ENCODE results near the gene ANKRD11. TPM values are rescaled to one million over a fixed set of nuclear protein-coding genes. Genes with fewer than 3 reads are reported as not detected.

Gene ANKRD11
- total and polyA plus RNA-seq, 8 donors, result 90.7 to 123 (median 98.4) TPM

DNA sequence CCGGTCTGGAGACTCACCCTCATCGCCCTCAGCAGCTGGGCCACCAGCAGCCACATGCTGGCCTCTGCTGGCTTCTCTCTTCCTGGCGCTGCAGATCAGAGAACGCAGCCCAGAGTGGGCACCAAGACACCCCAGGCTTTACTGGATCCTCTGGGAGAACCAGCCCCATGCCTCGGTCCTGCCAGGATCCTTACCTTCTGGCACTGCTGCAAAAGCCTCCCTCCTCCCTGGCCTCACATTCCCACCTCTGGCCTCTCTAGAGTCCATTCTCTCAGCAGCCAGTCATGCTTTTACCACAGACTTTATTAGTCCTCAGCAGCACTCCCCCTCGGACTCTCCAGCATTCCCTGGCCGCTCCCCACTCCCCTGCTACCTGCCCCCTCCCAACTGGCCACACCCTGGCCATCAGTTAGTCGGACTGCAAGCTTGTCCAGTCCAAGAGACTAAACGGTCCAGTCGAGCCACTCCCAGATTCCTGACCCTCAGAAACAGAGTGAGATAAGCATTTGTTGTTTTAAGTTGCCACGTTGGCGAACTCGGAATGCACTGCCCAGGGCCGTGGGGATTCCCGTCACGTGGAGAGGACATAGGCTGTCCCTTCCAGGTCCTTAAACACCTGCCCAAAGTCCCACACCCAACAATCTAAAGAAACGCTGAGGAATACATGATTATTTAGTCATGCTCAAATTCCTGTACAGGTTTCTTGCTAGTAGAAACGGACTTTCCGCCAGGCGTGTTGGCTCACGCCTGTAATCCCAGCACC, 11.9 kb upstream of the ANKRD11 start:
- TF ChIP-seq, protein P1, sequence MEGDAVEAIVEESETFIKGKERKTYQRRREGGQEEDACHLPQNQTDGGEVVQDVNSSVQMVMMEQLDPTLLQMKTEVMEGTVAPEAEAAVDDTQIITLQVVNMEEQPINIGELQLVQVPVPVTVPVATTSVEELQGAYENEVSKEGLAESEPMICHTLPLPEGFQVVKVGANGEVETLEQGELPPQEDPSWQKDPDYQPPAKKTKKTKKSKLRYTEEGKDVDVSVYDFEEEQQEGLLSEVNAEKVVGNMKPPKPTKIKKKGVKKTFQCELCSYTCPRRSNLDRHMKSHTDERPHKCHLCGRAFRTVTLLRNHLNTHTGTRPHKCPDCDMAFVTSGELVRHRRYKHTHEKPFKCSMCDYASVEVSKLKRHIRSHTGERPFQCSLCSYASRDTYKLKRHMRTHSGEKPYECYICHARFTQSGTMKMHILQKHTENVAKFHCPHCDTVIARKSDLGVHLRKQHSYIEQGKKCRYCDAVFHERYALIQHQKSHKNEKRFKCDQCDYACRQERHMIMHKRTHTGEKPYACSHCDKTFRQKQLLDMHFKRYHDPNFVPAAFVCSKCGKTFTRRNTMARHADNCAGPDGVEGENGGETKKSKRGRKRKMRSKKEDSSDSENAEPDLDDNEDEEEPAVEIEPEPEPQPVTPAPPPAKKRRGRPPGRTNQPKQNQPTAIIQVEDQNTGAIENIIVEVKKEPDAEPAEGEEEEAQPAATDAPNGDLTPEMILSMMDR (IDR thresholded peaks at IDR 0.05), result no peak
- H3K4me3 ChIP-seq, result no peak overlapping the region
- H3K9me3 ChIP-seq, result no peaks in the 10 kb centered on the region
- intact Hi-C loops (cut with DNase I), result no loop called here
- peaks cover 14 to 28% of the 10 kb centered on the region in 2 donors for H3K4me1 ChIP-seq
- H3K36me3 ChIP-seq, result peaks cover 0 to 7% of the 10 kb centered on the region in 2 donors
- H3K27ac ChIP-seq, result peak overlapping the region in 1 of 2 donors; percentile 62
- DNase-seq, result peak in 3 of 4 donors; percentile 46 to 76 (median 69)
- H3K27me3 ChIP-seq, result no peaks in the 10 kb centered on the region
- peak; percentile 78 for ATAC-seq

DNA sequence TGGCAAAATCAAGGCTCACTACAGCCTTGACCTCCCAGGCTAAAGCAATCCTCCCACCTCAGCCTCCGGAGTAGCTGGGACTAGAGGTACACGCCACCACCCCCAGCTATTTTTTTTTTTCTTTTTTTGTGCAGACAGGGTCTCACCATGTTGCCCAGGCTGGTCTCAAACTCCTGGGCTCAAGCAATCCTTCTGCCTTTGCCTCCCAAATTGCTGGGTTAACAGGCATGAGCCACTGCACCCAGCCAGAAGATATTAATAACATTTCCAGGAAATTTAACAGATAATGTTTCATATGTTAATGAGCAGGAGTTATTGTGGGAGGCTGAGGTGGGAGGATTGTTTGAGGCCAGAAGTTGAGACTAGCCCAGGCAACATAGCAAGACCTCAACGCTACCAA, 9.4 kb upstream of the ANKRD11 start:
- Histone ChIP-seq H3K4me3 (no peak overlapping the region), H3K27me3 (no peaks in the 10 kb centered on the region), H3K27ac (no peak overlapping the region), H3K4me1 (peaks cover 0 to 3% of the 10 kb centered on the region in 2 donors), H3K36me3 (peaks cover 0 to 7% of the 10 kb centered on the region in 2 donors), H3K9me3 (no peaks in the 10 kb centered on the region)
- DNase-seq (peak in 1 of 4 donors; percentile 3), ATAC-seq (no peak)
- intact Hi-C loops (cut with DNase I), result no loop called here
- TF ChIP-seq, protein P1 (IDR thresholded peaks at IDR 0.05), result no peak

DNA sequence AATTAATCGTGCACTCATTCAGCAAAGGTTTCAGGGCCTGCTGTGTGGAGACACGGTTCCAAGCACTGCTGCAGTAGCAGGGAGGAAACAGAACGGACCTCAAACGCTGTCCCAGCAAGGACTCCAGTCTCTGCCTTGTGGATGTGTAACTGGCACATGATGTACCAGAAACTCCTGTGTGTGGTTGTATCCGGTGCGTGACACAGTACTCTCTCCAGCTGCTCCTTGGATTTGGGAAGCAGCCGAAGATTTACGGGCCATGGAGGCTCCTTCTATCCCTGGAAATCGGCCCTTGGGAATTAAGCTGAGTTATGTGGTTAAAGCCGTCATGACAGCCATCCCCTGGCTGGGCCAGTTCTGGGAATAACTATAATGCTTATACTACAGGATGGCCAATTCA, 8.5 kb upstream of the ANKRD11 start:
- ATAC-seq (no peak), DNase-seq (peak in 1 of 4 donors; percentile 4)
- Histone ChIP-seq H3K4me1 (no peaks in the 10 kb centered on the region), H3K27me3 (no peaks in the 10 kb centered on the region), H3K9me3 (no peaks in the 10 kb centered on the region), H3K27ac (no peak overlapping the region), H3K4me3 (no peak overlapping the region), H3K36me3 (peaks cover 0 to 10% of the 10 kb centered on the region in 2 donors)
- intact Hi-C loops (cut with DNase I), result no loop called here
- TF ChIP-seq, protein P1 (IDR thresholded peaks at IDR 0.05), result no peak

GRCh38 chr16:89495121-89495520, 4.8 kb upstream of the ANKRD11 start:
- H3K27me3 ChIP-seq, result no peaks in the 10 kb centered on the region
- ATAC-seq (no peak), DNase-seq (peak in 1 of 4 donors; percentile 36)
- H3K9me3 ChIP-seq, result no peaks in the 10 kb centered on the region
- H3K4me3 ChIP-seq, result no peak overlapping the region
- TF ChIP-seq, protein P1 (IDR thresholded peaks at IDR 0.05), result no peak
- peaks cover 0 to 14% of the 10 kb centered on the region in 2 donors for H3K36me3 ChIP-seq
- no peak overlapping the region for H3K27ac ChIP-seq
- intact Hi-C loops (cut with DNase I), result no loop called here
- H3K4me1 ChIP-seq, result peaks cover 6 to 23% of the 10 kb centered on the region in 2 donors

GRCh38 chr16:89493776-89494175, 3.4 kb upstream of the ANKRD11 start:
- H3K9me3 ChIP-seq, result no peaks in the 10 kb centered on the region
- H3K36me3 ChIP-seq, result peaks cover 0 to 8% of the 10 kb centered on the region in 2 donors
- DNase-seq (peak in 1 of 4 donors; percentile 10), ATAC-seq (no peak)
- intact Hi-C loops (cut with DNase I), result no loop called here
- H3K4me3 ChIP-seq, result no peak overlapping the region
- no peak overlapping the region for H3K27ac ChIP-seq
- TF ChIP-seq, protein P1 (IDR thresholded peaks at IDR 0.05), result no peak
- H3K4me1 ChIP-seq, result peaks cover 8 to 26% of the 10 kb centered on the region in 2 donors
- H3K27me3 ChIP-seq, result no peaks in the 10 kb centered on the region

Measured in left lung (tissue), 10 donors.